Activated CD8-positive, alpha-beta T cell treated with anti-CD3 and anti-CD28 coated beads, Interleukin-2, amount 10 ng/mL, durations not matched to agents 7 days and 5 days (primary cell): ENCODE data around the gene ACKR1. TPM values are rescaled to one million over a fixed set of nuclear protein-coding genes. Genes with fewer than 3 reads are reported as not detected.

Experiments
- ATAC-seq: fragments of 150-1000 bp; cut with Tn5 transposase; one replicate; pipeline ENCODE4 v1.10.0; 2021; ENCODE audit warnings: moderate library complexity
- CTCF ChIA-PET: fragments of 350-600 bp; sonication (Branson Sonifier 250); formaldehyde crosslinking; loops from one replicate; lab custom pipeline; 2021; ENCODE audit warnings: antibody characterized with exemption; lab: Charles Lee
- POLR2A ChIA-PET: fragments of 350-600 bp; sonication (Branson Sonifier 250); formaldehyde crosslinking; loops from one replicate; lab custom pipeline; 2021; ENCODE audit warnings: antibody characterized with exemption; lab: Charles Lee
- DNase-seq: peaks from one replicate; pipeline ENCODE4 v3.0.0-alpha.2; 2020
- H3K27ac Mint-ChIP-seq: one replicate; pipeline ENCODE4 v1.8.0; 2021; ENCODE audit warnings: mild to moderate bottlenecking, mixed read lengths
- H3K27me3 Mint-ChIP-seq: one replicate; pipeline ENCODE4 v1.8.0; 2021; ENCODE audit warnings: low read depth, mixed read lengths
- H3K36me3 Mint-ChIP-seq: one replicate; pipeline ENCODE4 v1.8.0; 2021; ENCODE audit warnings: low read depth, mixed read lengths
- H3K4me1 Mint-ChIP-seq: one replicate; pipeline ENCODE4 v1.8.0; 2021; ENCODE audit warnings: low read depth, mixed read lengths
- H3K4me3 Mint-ChIP-seq: one replicate; pipeline ENCODE4 v1.8.0; 2021; ENCODE audit warnings: mild to moderate bottlenecking, mixed read lengths
- H3K9me3 Mint-ChIP-seq: one replicate; pipeline ENCODE4 v1.8.0; 2022; ENCODE audit warnings: mixed read lengths; ENCODE audit not compliant: insufficient read depth
- total RNA-seq, 2 experiments: library from RNA; stranded (reverse); gene quantifications; one replicate each; pipeline ENCODE4 v1.2.3, GENCODE V29; 2021

The ACKR1 gene
- total RNA-seq, 2 experiments from 2014 or later = not detected

DNA sequence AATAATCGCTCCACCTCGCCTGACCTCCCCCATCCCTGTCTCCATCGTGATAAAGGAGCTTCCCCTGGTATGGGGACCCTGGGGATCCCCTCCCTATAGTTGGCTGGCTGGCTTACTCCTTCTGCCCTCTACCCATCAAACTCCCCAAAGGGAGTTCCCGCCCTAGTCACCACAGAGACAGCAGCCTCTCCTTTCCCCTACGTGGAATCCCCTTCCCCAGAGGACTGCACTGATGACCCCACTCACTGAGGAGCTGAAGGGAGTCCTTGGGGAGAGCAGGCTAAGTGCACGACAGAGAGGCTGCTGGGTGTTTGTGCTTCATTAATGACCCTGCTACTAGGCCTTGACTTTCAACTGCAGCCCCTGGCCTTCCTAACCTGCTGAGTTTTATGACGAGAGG lies 31.4 kb upstream of the ACKR1 start:
- DNase-seq (no peak), ATAC-seq (no peak)
- Mint-ChIP-seq H3K27me3 (peaks cover 51% of the 10 kb centered on the region), H3K27ac (no peak overlapping the region), H3K4me3 (no peak overlapping the region), H3K36me3 (no peaks in the 10 kb centered on the region), H3K9me3 (no peaks in the 10 kb centered on the region), H3K4me1 (no peaks in the 10 kb centered on the region)
- ChIA-PET POLR2A (no interaction called here), CTCF (interaction anchor here (0.7 to 1.4 kb wide), 2 partner anchors 41 to 1154 kb away, joined by 3 to 4 read pairs; no protein-coding TSS in a partner anchor)

DNA sequence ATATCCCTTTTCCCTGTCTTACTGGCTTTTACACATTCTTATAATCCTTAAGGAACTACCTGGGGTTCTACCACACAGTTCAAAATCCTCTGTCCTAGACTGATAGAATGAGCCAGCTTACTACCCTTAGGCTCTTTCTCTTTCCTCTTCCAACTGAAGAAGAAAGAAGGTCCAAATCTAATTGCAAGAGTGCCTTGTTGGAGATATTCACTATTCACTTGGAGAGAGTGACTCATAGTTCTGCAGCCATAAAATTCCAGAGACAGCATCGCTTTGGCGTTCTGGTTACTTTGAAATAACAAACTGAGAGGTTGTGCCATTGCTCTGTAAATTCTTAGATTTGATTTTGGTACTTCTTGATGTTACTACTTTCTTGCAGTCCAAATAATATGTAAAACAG lies 29.1 kb upstream of the ACKR1 start:
- H3K36me3 Mint-ChIP-seq = no peaks in the 10 kb centered on the region
- no peaks in the 10 kb centered on the region for H3K4me1 Mint-ChIP-seq
- ChIA-PET POLR2A (no interaction called here), CTCF (no interaction called here)
- no peaks in the 10 kb centered on the region for H3K9me3 Mint-ChIP-seq
- no peak overlapping the region for H3K27ac Mint-ChIP-seq
- no peak for ATAC-seq
- H3K4me3 Mint-ChIP-seq = no peak overlapping the region
- no peak for DNase-seq
- H3K27me3 Mint-ChIP-seq = peaks cover 42% of the 10 kb centered on the region

DNA sequence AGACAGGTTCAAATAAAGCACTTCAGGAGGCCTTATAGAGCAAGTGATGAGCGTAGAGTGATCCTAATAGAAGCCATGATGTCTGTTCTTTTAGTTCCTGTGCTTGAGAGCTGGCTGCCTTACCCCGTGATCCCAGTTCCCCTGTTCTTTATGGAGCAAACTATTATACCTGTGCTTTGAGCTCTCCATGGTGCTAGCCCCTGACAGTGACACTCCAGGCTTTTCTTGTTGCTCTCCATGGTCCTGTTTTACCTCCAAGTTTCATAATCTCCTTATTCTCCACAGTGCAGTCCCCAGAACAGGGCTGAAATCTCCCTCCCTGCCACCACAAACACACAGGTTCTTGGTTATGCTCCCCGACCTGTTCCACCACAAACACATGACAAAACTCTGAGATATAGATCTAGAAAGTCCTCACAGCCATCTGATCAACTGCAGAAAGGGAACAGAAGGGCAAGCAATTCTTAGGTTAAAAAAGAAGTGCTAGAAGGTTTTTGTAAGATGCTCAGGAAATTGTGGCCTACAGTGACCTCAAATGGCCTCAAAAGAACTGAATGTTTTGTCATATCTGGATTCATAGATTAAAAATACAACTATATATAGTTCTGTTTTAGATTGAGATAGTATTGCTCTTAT lies 27.3 kb upstream of the ACKR1 start:
- ChIA-PET POLR2A (no interaction called here), CTCF (interaction anchor here (1.5 kb wide), 1 partner anchor 20 kb away, joined by 3 read pairs; no protein-coding TSS in a partner anchor)
- no peaks in the 10 kb centered on the region for H3K4me1 Mint-ChIP-seq
- ATAC-seq (peak; percentile 77), DNase-seq (peak; percentile 67)
- H3K36me3 Mint-ChIP-seq = no peaks in the 10 kb centered on the region
- no peak overlapping the region for H3K4me3 Mint-ChIP-seq
- no peak overlapping the region for H3K27ac Mint-ChIP-seq
- H3K27me3 Mint-ChIP-seq = peaks cover 37% of the 10 kb centered on the region
- H3K9me3 Mint-ChIP-seq = no peaks in the 10 kb centered on the region

DNA sequence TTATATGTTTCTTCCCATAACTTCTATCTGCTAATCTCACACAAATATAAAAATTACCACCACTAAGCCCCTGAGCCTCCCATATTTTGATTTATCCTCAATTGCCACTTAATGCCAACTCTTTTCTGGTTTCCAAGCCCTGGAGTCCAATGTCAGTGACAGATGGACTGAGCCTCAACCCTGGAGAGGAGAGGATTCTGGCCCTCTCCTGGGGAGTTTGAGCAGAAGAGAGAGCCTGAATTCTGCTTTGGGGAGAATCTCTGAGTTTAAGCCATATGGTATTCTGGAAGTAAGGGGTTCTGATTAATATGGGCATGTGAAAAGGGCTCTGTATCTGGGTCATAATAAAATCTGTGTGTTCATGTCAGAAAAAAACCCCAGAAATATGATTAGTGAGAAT lies 24.8 kb upstream of the ACKR1 start:
- Mint-ChIP-seq H3K27ac (no peak overlapping the region), H3K27me3 (peaks cover 20% of the 10 kb centered on the region), H3K36me3 (no peaks in the 10 kb centered on the region), H3K4me3 (no peak overlapping the region), H3K9me3 (no peaks in the 10 kb centered on the region), H3K4me1 (no peaks in the 10 kb centered on the region)
- ATAC-seq (no peak), DNase-seq (no peak)
- ChIA-PET CTCF (no interaction called here), POLR2A (no interaction called here)

DNA sequence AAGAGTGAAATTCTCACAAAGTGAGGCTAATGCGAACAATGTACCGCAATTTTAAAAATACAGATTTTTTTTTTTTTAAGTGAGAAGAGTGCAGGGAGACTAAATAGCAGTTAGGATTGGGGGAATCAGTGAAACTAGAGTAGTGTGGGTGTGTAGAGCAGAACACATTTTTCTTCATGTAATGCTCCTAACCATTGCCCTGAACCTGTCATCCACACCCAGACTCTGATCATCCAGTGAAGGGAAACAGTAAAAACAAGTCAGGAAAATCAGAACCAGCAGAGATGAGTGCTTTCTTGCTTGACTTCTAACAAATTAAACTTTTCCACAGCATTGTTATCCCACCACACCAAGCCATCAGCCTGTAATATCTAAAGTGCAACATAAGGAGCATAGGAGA lies 24.2 kb upstream of the ACKR1 start:
- no peaks in the 10 kb centered on the region for H3K36me3 Mint-ChIP-seq
- POLR2A ChIA-PET = no interaction called here
- DNase-seq (no peak), ATAC-seq (no peak)
- no peak overlapping the region for H3K4me3 Mint-ChIP-seq
- CTCF ChIA-PET = no interaction called here
- no peaks in the 10 kb centered on the region for H3K4me1 Mint-ChIP-seq
- H3K9me3 Mint-ChIP-seq = no peaks in the 10 kb centered on the region
- H3K27me3 Mint-ChIP-seq = peaks cover 22% of the 10 kb centered on the region
- H3K27ac Mint-ChIP-seq = no peak overlapping the region

DNA sequence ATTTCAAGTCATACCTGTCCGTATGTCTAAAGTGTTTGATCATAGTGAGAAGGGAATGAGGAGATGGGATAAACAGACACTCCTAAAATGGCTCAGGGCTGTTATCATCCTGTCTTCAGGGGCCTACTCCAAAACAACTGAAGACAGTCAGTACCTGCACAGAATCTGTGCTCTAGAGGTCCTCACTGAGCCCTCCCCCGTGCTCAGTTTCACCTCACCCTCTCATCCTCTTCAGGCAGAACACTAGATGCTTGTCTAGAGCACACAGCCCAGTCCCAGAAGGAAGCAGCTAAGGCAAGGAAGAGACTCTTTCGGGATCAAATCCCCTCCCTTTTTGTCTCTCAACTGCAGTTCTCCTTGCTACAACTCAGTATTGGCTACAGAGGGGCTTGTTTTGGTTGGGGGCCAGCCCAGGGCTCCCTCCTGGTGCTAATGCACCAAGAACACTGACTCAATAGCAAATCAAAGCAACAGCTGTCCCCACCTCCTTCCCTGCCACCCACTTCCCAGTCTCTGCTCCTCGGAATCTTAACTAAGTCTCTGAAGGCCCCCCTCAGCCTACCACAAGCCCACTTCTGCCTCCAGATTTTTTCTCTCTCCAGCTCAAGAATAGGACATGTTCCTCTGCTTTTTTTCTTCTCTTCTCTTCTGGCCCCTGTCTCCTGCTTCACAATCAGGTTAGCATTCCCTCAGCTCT lies 23.2 kb upstream of the ACKR1 start:
- Mint-ChIP-seq H3K4me3 (no peak overlapping the region), H3K27me3 (peaks cover 27% of the 10 kb centered on the region), H3K9me3 (no peaks in the 10 kb centered on the region), H3K36me3 (no peaks in the 10 kb centered on the region), H3K27ac (no peak overlapping the region), H3K4me1 (no peaks in the 10 kb centered on the region)
- ChIA-PET CTCF (interaction anchor here (1.0 kb wide), 1 partner anchor 29 kb away, joined by 3 read pairs; no protein-coding TSS in a partner anchor), POLR2A (no interaction called here)
- DNase-seq (no peak), ATAC-seq (no peak)

DNA sequence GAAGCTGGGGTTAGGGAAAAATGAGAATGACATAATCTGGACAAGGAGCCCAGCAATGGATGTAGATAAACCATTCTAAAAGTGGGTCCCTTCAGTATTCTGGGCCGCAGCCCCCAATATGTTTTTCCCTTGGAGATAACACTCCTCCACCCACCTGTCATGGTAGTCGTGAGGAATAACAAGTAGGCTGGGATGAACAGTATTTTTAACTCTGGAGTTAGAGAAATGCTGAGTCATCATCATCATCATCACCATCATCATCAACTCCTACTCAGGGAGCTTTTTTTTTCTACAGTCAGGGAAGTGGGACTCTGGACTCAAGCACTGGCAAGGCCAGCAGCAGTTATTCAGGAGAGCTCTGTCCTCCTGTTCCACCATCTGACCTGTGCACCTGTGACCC lies 20.5 kb upstream of the ACKR1 start:
- Mint-ChIP-seq H3K27ac (no peak overlapping the region), H3K36me3 (no peaks in the 10 kb centered on the region), H3K9me3 (no peaks in the 10 kb centered on the region), H3K4me1 (no peaks in the 10 kb centered on the region), H3K27me3 (peaks cover 50% of the 10 kb centered on the region), H3K4me3 (no peak overlapping the region)
- no peak for DNase-seq
- ChIA-PET POLR2A (no interaction called here), CTCF (interaction anchor here (1.4 to 1.6 kb wide), 2 partner anchors 26 to 31 kb away, joined by 3 read pairs; no protein-coding TSS in a partner anchor)
- no peak for ATAC-seq

DNA sequence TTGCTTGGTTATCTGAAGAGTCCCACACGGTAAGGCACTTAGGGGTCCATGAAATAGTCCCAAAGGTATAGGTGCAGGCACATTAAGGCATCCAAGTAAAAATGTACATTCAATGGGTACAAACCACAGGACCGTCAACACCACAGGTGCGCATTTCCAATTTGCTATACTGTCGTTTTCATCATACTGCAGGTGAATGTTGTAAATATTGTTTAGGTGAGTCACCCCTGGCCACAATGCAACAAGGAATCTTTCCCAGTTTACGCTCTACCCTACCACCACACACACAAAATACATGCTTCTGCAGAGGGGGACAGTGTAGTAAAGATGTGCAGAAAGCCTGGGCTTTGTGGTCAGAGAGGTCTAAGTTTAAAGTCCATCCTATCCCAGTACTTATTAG lies 19.6 kb upstream of the ACKR1 start:
- DNase-seq = no peak
- no peaks in the 10 kb centered on the region for H3K9me3 Mint-ChIP-seq
- no peak overlapping the region for H3K27ac Mint-ChIP-seq
- H3K36me3 Mint-ChIP-seq = no peaks in the 10 kb centered on the region
- H3K27me3 Mint-ChIP-seq = peaks cover 54% of the 10 kb centered on the region
- no peak for ATAC-seq
- POLR2A ChIA-PET = no interaction called here
- no peaks in the 10 kb centered on the region for H3K4me1 Mint-ChIP-seq
- H3K4me3 Mint-ChIP-seq = no peak overlapping the region
- CTCF ChIA-PET = no interaction called here

DNA sequence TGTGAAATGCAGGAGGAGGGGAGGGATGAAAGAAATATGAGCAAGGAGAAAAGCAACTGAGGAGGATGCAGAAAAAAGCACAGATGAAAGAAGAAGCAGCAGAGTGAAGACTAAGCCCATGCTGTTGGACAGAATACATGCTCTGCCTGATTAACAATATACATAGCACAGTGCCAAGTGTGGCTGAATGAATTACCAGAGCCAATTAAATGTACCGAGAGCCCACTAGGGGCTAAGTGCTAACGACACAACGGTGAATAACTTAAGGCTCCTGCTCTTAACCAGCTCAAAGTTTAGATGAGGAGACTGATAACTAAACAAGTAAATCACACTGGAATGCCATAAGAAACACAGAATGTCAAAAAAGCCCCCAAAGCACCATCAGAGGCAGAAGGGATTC lies 17.6 kb upstream of the ACKR1 start:
- DNase-seq (no peak), ATAC-seq (no peak)
- no peaks in the 10 kb centered on the region for H3K9me3 Mint-ChIP-seq
- POLR2A ChIA-PET = no interaction called here
- CTCF ChIA-PET = no interaction called here
- no peak overlapping the region for H3K27ac Mint-ChIP-seq
- no peaks in the 10 kb centered on the region for H3K36me3 Mint-ChIP-seq
- peaks cover 53% of the 10 kb centered on the region for H3K27me3 Mint-ChIP-seq
- no peaks in the 10 kb centered on the region for H3K4me1 Mint-ChIP-seq
- no peak overlapping the region for H3K4me3 Mint-ChIP-seq

DNA sequence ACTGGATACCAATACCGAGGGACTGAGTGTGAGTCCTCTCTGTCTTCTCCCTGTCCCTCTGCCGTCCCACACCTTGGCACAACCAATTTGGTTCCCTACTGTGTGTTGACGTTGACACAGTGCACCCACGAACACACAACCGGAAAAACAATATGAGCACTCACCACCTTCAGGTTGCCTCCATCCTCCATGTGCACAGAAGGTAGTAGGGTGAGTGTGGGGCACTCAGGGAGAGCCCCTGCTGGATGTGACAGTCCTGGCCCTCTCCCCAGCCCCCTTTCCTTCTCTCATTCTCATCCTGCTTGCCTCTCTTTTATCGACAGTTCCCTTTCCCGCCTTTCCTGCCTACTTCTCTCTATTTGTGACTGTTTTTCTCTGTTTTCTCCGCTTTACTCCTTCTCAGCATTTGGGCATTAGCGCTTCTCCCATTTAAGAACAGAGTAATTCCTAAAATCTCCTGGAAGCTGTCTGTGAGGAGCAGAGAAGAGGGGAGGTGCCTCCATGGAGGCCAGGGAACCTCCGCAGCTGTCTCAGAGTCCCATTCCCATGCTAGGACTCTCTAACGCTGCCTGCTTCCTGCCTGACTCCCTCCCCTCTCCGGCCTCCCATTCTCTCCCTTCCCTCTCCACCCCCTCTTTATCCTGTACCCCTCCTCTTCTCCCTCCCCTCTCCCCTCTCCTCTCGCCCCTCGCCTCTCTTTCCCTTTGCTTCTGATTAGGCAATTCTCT lies 16.9 kb upstream of the ACKR1 start:
- H3K27me3 Mint-ChIP-seq = peaks cover 51% of the 10 kb centered on the region
- no peaks in the 10 kb centered on the region for H3K4me1 Mint-ChIP-seq
- H3K36me3 Mint-ChIP-seq = no peaks in the 10 kb centered on the region
- DNase-seq = no peak
- ChIA-PET CTCF (interaction anchor here (1.1 to 1.5 kb wide), 2 partner anchors 10 to 22 kb away, joined by 3 read pairs; no protein-coding TSS in a partner anchor), POLR2A (no interaction called here)
- no peak for ATAC-seq
- H3K27ac Mint-ChIP-seq = no peak overlapping the region
- H3K9me3 Mint-ChIP-seq = no peaks in the 10 kb centered on the region
- H3K4me3 Mint-ChIP-seq = no peak overlapping the region

DNA sequence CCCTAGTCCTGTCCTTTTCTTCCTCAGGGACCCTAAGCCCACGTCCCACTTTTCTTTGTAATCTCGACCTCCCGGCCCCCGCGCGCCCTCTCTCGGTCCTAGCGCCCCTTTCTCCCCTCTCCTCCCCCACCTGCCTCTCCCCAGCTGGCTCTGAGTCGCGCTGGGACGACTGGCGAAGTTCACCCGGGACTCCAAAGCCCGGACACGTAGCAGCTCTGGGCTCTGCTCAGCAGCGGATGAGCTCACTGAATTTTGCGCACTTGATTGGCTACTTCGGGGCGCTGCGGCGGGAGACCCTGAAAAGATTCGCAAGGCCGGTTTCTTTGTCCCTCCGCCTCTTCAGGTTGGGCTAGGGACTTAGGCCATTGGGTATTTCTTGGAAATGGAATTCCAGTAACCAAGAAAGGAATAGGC lies 16.3 kb upstream of the ACKR1 start:
- H3K4me1 Mint-ChIP-seq = no peaks in the 10 kb centered on the region
- no peak overlapping the region for H3K4me3 Mint-ChIP-seq
- no peak for ATAC-seq
- H3K27ac Mint-ChIP-seq = no peak overlapping the region
- no peaks in the 10 kb centered on the region for H3K9me3 Mint-ChIP-seq
- ChIA-PET POLR2A (no interaction called here), CTCF (interaction anchor here (1.1 to 1.5 kb wide), 2 partner anchors 10 to 22 kb away, joined by 3 read pairs; no protein-coding TSS in a partner anchor)
- no peak for DNase-seq
- H3K36me3 Mint-ChIP-seq = no peaks in the 10 kb centered on the region
- peaks cover 48% of the 10 kb centered on the region for H3K27me3 Mint-ChIP-seq

DNA sequence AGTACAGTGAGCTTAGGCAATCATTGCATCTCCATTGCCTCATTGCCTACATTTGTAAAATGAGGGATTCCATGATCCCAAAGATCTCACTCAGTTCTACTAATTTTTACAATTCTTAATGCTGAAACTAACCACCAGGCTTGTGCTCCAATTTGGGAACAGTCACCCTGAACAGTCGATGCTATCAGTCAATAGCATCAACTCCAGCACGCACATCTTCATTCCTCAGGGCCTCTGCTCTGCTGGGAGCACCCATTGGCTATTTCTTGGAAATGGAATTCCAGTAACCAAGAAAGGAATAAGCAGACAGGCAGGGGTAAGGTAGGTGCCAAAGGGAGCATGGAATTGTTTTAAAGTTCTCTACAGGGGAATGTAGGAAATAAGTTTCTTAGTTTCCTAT lies 14.2 kb upstream of the ACKR1 start:
- no peaks in the 10 kb centered on the region for H3K9me3 Mint-ChIP-seq
- no peak overlapping the region for H3K27ac Mint-ChIP-seq
- POLR2A ChIA-PET = no interaction called here
- ATAC-seq (no peak), DNase-seq (no peak)
- peaks cover 43% of the 10 kb centered on the region for H3K27me3 Mint-ChIP-seq
- CTCF ChIA-PET = no interaction called here
- H3K4me1 Mint-ChIP-seq = no peaks in the 10 kb centered on the region
- H3K36me3 Mint-ChIP-seq = no peaks in the 10 kb centered on the region
- H3K4me3 Mint-ChIP-seq = no peak overlapping the region
